Testis (tissue), 3 donors: ENCODE results near the gene NELL1. TPM values are rescaled to one million over a fixed set of nuclear protein-coding genes. Genes with fewer than 3 reads are reported as not detected.

Source experiments
- DNase-seq: peaks from one replicate; pipeline ENCODE4 v3.0.0-alpha.2; 2019
- H3K27ac ChIP-seq, 2 donors: fragments of 200-600 bp; sonication (generic); one replicate each; pipeline ENCODE4 v1.5.1; 2019
- H3K27me3 ChIP-seq: fragments of 200-600 bp; sonication (generic); one replicate; pipeline ENCODE4 v1.5.1; 2019
- H3K36me3 ChIP-seq: fragments of 200-600 bp; sonication (generic); one replicate; pipeline ENCODE4 v1.5.1; 2017; ENCODE audit warnings: low read depth; ENCODE audit errors: missing control alignments
- H3K4me1 ChIP-seq: fragments of 200-600 bp; sonication (generic); one replicate; pipeline ENCODE4 v1.5.1; 2019
- H3K4me3 ChIP-seq, 2 donors: fragments of 200-600 bp; sonication (generic); one replicate each; pipeline ENCODE4 v1.5.1; 2017 to 2019
- H3K9me3 ChIP-seq: fragments of 200-600 bp; sonication (generic); one replicate; pipeline ENCODE4 v1.5.1; 2017
- POLR2A ChIP-seq: fragments of 450-650 bp; IDR thresholded peaks from one replicate; pipeline ENCODE4 v1.6.1; 2017; ENCODE audit warnings: antibody characterized with exemption, mild to moderate bottlenecking, moderate library complexity
- WGBS, 2 donors: methylation state at CpG; one replicate each; pipeline ENCODE4 v1.1.5; 2018; 5-methylcytosine and 5-hydroxymethylcytosine counted together
- intact Hi-C: fragments of 100-400 bp; cut with DNase I; formaldehyde crosslinking; loops from one replicate; pipeline ENCODE4 v1.15.1; 2023; ENCODE audit warnings: low total_unique reads
- polyA plus RNA-seq: library from polyadenylated mRNA; stranded (reverse); fragments of 350-450 nt; fragmentation: Illumina TruSeq; extraction: RNeasy Lipid Tissue Mini Kit (QIAGEN cat#74804); gene quantifications from one replicate; pipeline ENCODE4 v1.2.3, GENCODE V29; 2014; ENCODE audit warnings: low read depth, low replicate concordance; ENCODE audit not compliant: insufficient read depth
- total RNA-seq, 2 donors: library from RNA; depleted of rRNA; stranded (reverse); fragments of >200 nt; gene quantifications; one replicate each; pipeline ENCODE4 v1.2.3, GENCODE V29; 2016
- TF ChIP-seq, protein P1 (sequence below), 3 experiments: fragments of 450-650 bp in 2 of 3; fragments of 200-600 bp in 1 of 3; sonication (generic) in 1 of 3; IDR thresholded peaks; one replicate each; pipeline ENCODE4 v1.5.1; 2016 to 2019; ENCODE audit warnings: antibody characterized with exemption in 3 of 3, mild to moderate bottlenecking in 2 of 3, moderate library complexity in 1 of 3

The NELL1 gene
- total and polyA plus RNA-seq, 3 donors from 2014 or later, result 4.9 to 8.9 (median 7.0) TPM

DNA sequence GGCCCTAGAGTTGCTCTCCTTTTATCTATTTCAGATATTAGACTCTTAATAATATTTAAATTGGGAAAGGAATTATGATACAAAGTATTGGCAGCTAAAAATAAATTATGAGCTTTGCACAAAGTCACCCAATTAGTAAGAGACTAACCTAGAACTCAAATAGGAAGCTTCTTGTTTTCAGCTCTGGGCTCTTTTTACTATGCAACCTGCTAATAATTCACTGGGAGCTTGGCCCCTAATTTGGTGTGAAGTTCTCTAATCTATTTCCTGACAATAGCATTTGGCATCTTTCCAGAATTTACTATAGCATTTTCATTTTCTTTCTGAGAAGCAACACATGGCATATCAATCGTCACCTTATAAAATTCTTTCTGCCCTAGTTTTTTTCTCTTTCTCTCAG is 795.8 kb downstream of the NELL1 start:
- TF ChIP-seq, protein P1, sequence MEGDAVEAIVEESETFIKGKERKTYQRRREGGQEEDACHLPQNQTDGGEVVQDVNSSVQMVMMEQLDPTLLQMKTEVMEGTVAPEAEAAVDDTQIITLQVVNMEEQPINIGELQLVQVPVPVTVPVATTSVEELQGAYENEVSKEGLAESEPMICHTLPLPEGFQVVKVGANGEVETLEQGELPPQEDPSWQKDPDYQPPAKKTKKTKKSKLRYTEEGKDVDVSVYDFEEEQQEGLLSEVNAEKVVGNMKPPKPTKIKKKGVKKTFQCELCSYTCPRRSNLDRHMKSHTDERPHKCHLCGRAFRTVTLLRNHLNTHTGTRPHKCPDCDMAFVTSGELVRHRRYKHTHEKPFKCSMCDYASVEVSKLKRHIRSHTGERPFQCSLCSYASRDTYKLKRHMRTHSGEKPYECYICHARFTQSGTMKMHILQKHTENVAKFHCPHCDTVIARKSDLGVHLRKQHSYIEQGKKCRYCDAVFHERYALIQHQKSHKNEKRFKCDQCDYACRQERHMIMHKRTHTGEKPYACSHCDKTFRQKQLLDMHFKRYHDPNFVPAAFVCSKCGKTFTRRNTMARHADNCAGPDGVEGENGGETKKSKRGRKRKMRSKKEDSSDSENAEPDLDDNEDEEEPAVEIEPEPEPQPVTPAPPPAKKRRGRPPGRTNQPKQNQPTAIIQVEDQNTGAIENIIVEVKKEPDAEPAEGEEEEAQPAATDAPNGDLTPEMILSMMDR (IDR thresholded peaks at IDR 0.05), result no peak
- TF ChIP-seq POLR2A, result no peak
- no peaks in the 10 kb centered on the region for H3K4me1 ChIP-seq
- no peak overlapping the region for H3K4me3 ChIP-seq
- H3K36me3 ChIP-seq, result no peaks in the 10 kb centered on the region
- H3K27me3 ChIP-seq, result no peaks in the 10 kb centered on the region
- no peaks in the 10 kb centered on the region for H3K9me3 ChIP-seq
- intact Hi-C loops, result no loop called here
- WGBS, 2 donors, result 67 to 75% methylated on average over 1 of the region's 1 CpG
- no peak for DNase-seq
- no peak overlapping the region for H3K27ac ChIP-seq

DNA sequence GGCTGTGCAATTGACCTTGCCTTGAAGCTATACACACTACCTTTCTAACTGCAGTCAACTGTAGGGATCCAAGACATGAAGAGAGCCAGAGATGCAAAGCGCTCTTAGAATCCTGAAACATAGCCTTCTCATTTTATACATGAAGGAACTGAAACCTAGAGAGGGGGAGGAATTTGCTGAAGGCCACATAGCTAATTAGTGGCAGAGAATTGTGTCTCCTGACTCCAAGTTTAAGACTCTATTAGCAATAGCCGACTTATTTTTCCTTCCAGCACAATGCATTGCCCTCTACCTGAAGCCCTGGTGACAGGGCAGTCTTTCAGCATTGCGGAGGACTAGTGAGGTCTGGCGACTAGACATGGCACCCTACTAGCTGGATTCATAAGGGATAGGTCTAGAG is 796.5 kb downstream of the NELL1 start:
- no peak for TF ChIP-seq POLR2A
- TF ChIP-seq, protein P1 (IDR thresholded peaks at IDR 0.05), result no peak
- no peak overlapping the region for H3K27ac ChIP-seq
- WGBS, 2 donors, result 70 to 72% methylated on average over 4 of the region's 4 CpGs
- no peak overlapping the region for H3K4me3 ChIP-seq
- no peak for DNase-seq
- H3K36me3 ChIP-seq, result no peaks in the 10 kb centered on the region
- intact Hi-C loops, result no loop called here
- no peaks in the 10 kb centered on the region for H3K27me3 ChIP-seq
- H3K9me3 ChIP-seq, result no peaks in the 10 kb centered on the region
- H3K4me1 ChIP-seq, result no peaks in the 10 kb centered on the region

DNA sequence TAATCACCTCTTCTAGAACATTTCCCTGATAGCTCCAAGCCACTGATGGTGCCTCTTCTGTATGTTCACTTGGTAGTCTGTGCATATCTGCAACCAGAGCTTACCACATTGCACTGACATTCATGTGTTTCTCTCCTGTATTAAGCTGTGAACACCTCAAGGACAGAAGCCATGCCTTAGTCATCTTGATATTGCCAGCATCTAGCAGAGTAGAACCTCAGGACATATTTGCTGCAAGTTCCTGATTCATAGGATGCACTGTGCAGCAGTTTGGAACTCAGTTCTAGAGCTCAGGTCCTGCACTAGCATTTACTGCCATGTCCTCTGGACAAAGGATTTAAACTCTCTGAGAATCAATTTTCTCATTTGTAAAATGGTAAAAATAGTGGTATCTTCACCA is 801.1 kb downstream of the NELL1 start:
- H3K27ac ChIP-seq, result no peak overlapping the region
- H3K9me3 ChIP-seq, result no peaks in the 10 kb centered on the region
- H3K27me3 ChIP-seq, result no peaks in the 10 kb centered on the region
- intact Hi-C loops, result no loop called here
- no peaks in the 10 kb centered on the region for H3K36me3 ChIP-seq
- H3K4me3 ChIP-seq, result no peak overlapping the region
- no peaks in the 10 kb centered on the region for H3K4me1 ChIP-seq
- no peak for DNase-seq
- TF ChIP-seq, protein P1 (IDR thresholded peaks at IDR 0.05), result no peak
- TF ChIP-seq POLR2A, result no peak

DNA sequence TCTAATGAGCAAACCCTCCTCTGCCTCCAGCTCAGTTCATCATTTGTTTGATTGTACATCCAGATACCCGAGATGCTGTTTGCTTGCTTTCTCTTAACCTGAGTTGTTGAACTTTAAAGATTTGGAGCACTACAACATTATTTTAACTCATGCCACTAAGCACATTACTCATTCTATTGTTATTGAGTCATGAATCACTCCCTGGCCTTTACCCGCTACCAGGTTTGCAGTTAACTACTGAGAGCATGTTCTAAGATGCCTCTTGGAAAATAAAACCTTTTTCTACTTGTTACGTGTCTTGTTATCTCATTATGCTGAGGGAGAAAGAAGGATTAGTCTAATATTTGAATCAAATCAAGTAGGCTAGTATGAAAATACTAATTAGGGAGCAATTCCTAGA is 802.9 kb downstream of the NELL1 start:
- WGBS, 2 donors, result 55 to 63% methylated on average over 3 of the region's 3 CpGs
- no peak overlapping the region for H3K27ac ChIP-seq
- TF ChIP-seq POLR2A, result no peak
- TF ChIP-seq, protein P1 (IDR thresholded peaks at IDR 0.05), result no peak

DNA sequence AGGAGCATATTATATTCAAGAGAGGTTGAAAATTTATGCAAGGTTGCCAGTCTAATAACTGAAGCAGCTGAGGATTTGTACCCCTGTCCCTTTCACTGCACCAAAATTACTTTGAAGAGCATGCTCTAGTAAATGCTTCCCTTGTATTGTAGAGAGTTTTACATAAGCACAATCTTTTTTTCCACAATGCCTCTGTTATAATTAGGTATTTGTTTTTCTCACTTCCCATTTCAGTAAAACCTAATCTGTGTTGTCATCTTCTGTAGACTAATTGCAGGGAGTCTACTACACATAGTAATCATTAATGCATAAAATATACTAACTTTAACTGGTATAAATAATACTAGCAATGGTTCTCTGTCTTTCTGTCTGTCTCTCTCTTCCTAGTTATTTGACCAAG is 805.1 kb downstream of the NELL1 start:
- Histone ChIP-seq H3K4me1 (no peaks in the 10 kb centered on the region), H3K9me3 (no peaks in the 10 kb centered on the region), H3K27ac (no peak overlapping the region), H3K36me3 (no peaks in the 10 kb centered on the region), H3K4me3 (no peak overlapping the region), H3K27me3 (no peaks in the 10 kb centered on the region)
- no peak for DNase-seq
- TF ChIP-seq, protein P1 (IDR thresholded peaks at IDR 0.05), result no peak
- TF ChIP-seq POLR2A, result no peak
- intact Hi-C loops, result no loop called here

More for the DNA sequence above, 802.9 kb downstream of the NELL1 start:
- Histone ChIP-seq H3K9me3 (no peaks in the 10 kb centered on the region), H3K27me3 (no peaks in the 10 kb centered on the region), H3K4me3 (no peak overlapping the region), H3K36me3 (no peaks in the 10 kb centered on the region), H3K4me1 (no peaks in the 10 kb centered on the region)
- intact Hi-C loops, result no loop called here
- DNase-seq, result no peak
